GM21825 (cell line): ENCODE results near the gene GPBP1L1.
"Not testable (repeated sequence)": the region's sequence is repeated elsewhere in the genome, so short reads cannot be mapped to it uniquely, and the experiment has no call there.

Experiments used
- ATAC-seq: cut with Tn5 transposase; IDR thresholded peaks from one replicate; pipeline ENCODE4 v1.9.1; 2021; ENCODE audit warnings: mild to moderate bottlenecking, moderate library complexity; ENCODE audit not compliant: unreplicated experiment

GPBP1L1 gene

GRCh38 chr1:45684402-45684801 lies 1.9 kb downstream of the GPBP1L1 start:
- no peak for ATAC-seq

GRCh38 chr1:45682942-45683341 lies 3.4 kb downstream of the GPBP1L1 start:
- ATAC-seq: no peak

GRCh38 chr1:45679123-45679522 lies 7.2 kb downstream of the GPBP1L1 start:
- no peak for ATAC-seq

- ATAC-seq: no peak
Observed at GRCh38 chr1:45678489-45678888, 7.8 kb downstream of the GPBP1L1 start.

GRCh38 chr1:45677751-45678245 lies 8.5 kb downstream of the GPBP1L1 start:
- ATAC-seq: no peak

GRCh38 chr1:45676553-45676952 lies 9.8 kb downstream of the GPBP1L1 start:
- not testable (repeated sequence) for ATAC-seq

GRCh38 chr1:45674478-45674877 lies 11.9 kb downstream of the GPBP1L1 start:
- ATAC-seq: no peak

- no peak for ATAC-seq
Observed at GRCh38 chr1:45673956-45674355, 12.4 kb downstream of the GPBP1L1 start.

GRCh38 chr1:45669859-45670655 lies 16.3 kb downstream of the GPBP1L1 start:
- ATAC-seq: no peak

GRCh38 chr1:45669379-45669778 lies 17.0 kb downstream of the GPBP1L1 start:
- ATAC-seq: no peak

GRCh38 chr1:45668526-45668925 lies 17.8 kb downstream of the GPBP1L1 start:
- ATAC-seq: no peak

GRCh38 chr1:45667321-45668111 lies 18.8 kb downstream of the GPBP1L1 start:
- ATAC-seq: no peak

GRCh38 chr1:45666836-45667235 lies 19.5 kb downstream of the GPBP1L1 start:
- ATAC-seq: no peak

- ATAC-seq: no peak
Observed at GRCh38 chr1:45660336-45660735, 26.0 kb downstream of the GPBP1L1 start.

- no peak for ATAC-seq
Observed at GRCh38 chr1:45659222-45659621, 27.1 kb downstream of the GPBP1L1 start.

- no peak for ATAC-seq
Observed at GRCh38 chr1:45658171-45658570, 28.2 kb downstream of the GPBP1L1 start.

- no peak for ATAC-seq
Observed at GRCh38 chr1:45656573-45657226, 29.6 kb downstream of the GPBP1L1 start.

GRCh38 chr1:45654540-45655280 lies 31.6 kb downstream of the GPBP1L1 start:
- ATAC-seq: no peak

GRCh38 chr1:45647248-45648021 lies 38.9 kb downstream of the GPBP1L1 start:
- no peak for ATAC-seq

- no peak for ATAC-seq
Observed at GRCh38 chr1:45644661-45645060, 41.7 kb downstream of the GPBP1L1 start.
